ENCODE results near the gene CD274. TPM values are rescaled to one million over a fixed set of nuclear protein-coding genes. Genes with fewer than 3 reads are reported as not detected.

The CD274 gene
- total and polyA plus RNA-seq, 2 of the 8 experiments (the other 6 are each of a cell fraction or from before 2014, with no cell fraction given) = 0.08 to 0.15 TPM

DNA sequence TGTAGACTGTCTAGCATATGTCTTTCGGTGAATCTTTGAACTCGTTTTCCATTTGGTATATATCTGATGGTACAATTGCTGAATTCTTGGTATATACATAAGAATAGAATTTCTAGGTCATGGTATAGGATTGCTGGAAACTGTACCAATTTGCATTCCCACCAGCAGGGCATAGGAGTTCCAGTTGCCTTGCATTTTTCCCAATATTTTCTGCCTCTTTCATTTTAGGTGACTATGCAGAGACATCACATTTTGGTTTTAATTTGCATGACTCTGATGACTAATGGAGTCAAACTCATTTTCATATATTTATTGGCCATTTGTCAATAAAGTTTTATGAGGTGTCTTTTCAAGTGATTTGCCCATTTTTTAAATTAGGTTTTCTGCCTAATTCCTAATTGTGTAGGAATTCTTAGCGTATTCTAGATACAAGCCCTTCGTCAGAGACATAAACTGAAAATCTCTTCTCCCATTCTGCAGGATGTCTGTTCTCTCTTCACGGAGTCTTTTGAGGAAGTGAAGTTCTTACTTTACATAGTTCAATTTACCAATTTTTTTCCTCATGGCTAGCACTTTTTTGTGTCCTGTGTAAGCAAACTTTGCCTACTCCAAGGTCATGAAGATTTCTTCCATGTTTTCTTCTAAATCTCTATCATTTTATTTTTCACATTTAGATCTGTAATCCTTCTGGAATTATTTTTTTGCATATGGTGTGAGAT is 31.1 kb downstream of the CD274 start:
- no peak overlapping the region for H2BK120ac ChIP-seq (replicated peaks; ENCODE audit: low read depth, low read length)
- POLR2A ChIA-PET (ENCODE audit: partially characterized antibody) = no interaction called here
- no peak overlapping the region for H4K8ac ChIP-seq (ENCODE audit: extremely low read depth, insufficient read depth, low read length)
- H3K23me2 ChIP-seq (ENCODE audit: low read depth, low read length) = no peaks in the 10 kb centered on the region; the same call in 1 of the 2 replicates
- peaks cover 7 to 9% of the 10 kb centered on the region in 2 experiments; a peak in 1 of 4 replicates for H3K9me3 ChIP-seq (ENCODE audit: insufficient read depth in 2 of 2, low read depth in 1 of 2, low read length in 1 of 2)
- H3K4me3 ChIP-seq (ENCODE audit: extremely low read depth in 1 of 4, insufficient read depth in 2 of 4, low read depth in 3 of 4, low read length in 4 of 4) = no peak overlapping the region
- no peak overlapping the region for H3K4me2 ChIP-seq (ENCODE audit: insufficient read depth in 1 of 2, low read depth in 2 of 2, low read length in 2 of 2)
- no peak overlapping the region for H3K18ac ChIP-seq (ENCODE audit: extremely low read depth, low read length)
- no peak overlapping the region for H2BK20ac ChIP-seq (ENCODE audit: low read length)
- DNase-seq (ENCODE audit: low read depth in 1 of 2, low spot score in 2 of 2) (no peak), FAIRE-seq (no peak)
- no peak overlapping the region for H4K5ac ChIP-seq (ENCODE audit: insufficient read length, low read depth, low read length)
- no peak overlapping the region for H2AFZ ChIP-seq (ENCODE audit: low read length)
- H3K9ac ChIP-seq (replicated peaks in 1 of 4; ENCODE audit: extremely low read depth in 1 of 4, low read depth in 3 of 4, low read length in 3 of 4) = no peak overlapping the region
- H3K56ac ChIP-seq (replicated peaks; ENCODE audit: insufficient read length, low read depth, low read length) = no peak overlapping the region
- no peak overlapping the region for H3K4ac ChIP-seq (replicated peaks; ENCODE audit: insufficient read length, low read depth, low read length)
- H3K79me1 ChIP-seq (ENCODE audit: low read depth, low read length) = no peaks in the 10 kb centered on the region
- no peak overlapping the region for H2BK12ac ChIP-seq (ENCODE audit: low read depth, low read length)
- H2AK5ac ChIP-seq (ENCODE audit: low read depth, low read length) = no peak overlapping the region
- H3K27me3 ChIP-seq (replicated peaks in 1 of 4; ENCODE audit: control insufficient read depth in 3 of 4, extremely low read depth in 1 of 4, insufficient read depth in 3 of 4, low read length in 3 of 4) = no peaks in the 10 kb centered on the region
- no peaks in the 10 kb centered on the region for H3K4me1 ChIP-seq (replicated peaks in 1 of 4; ENCODE audit: control insufficient read depth in 3 of 4, insufficient read depth in 4 of 4, low read length in 3 of 4)
- H3K14ac ChIP-seq (ENCODE audit: insufficient read length) = no peak overlapping the region
- no peak overlapping the region for H2BK5ac ChIP-seq (ENCODE audit: low read depth, low read length)
- H2BK15ac ChIP-seq (ENCODE audit: low read length) = no peak overlapping the region
- no peaks in the 10 kb centered on the region for H4K20me1 ChIP-seq (replicated peaks in 1 of 2; ENCODE audit: control insufficient read depth in 1 of 2, insufficient read depth in 2 of 2, low read length in 2 of 2)
- H3K36me3 ChIP-seq (ENCODE audit: control insufficient read depth in 2 of 4, insufficient read depth in 4 of 4, low read length in 3 of 4) = no peaks in the 10 kb centered on the region
- H3K23ac ChIP-seq (ENCODE audit: insufficient read length) = no peak overlapping the region
- CTCF ChIA-PET (ENCODE audit: partially characterized antibody) = interaction anchor here (1.2 to 1.5 kb wide), 3 partner anchors 34 to 89 kb away, joined by 3 to 4 read pairs (median 3); no protein-coding TSS in a partner anchor
- no peak overlapping the region for H3K27ac ChIP-seq (ENCODE audit: low read depth, low read length)
- no peaks in the 10 kb centered on the region for H3K79me2 ChIP-seq (ENCODE audit: control insufficient read depth in 1 of 2, insufficient read depth in 2 of 2, low read length in 2 of 2)
- no peak overlapping the region for H4K91ac ChIP-seq (replicated peaks; ENCODE audit: insufficient read length, low read length)
- 94% methylated on average over 5 of the region's 5 CpGs; no CpG with 5 or more reads in 1 of the 2 experiments for WGBS, 2 experiments (ENCODE audit: extremely low coverage in 1 of 2, insufficient coverage in 1 of 2, insufficient read length in 1 of 2, insufficient replicate concordance in 2 of 2, low coverage in 1 of 2, low lambda C conversion rate in 2 of 2, missing lambda C conversion rate in 1 of 2)
- TF ChIP-seq CHD2 (IDR thresholded peaks at IDR 0.05; ENCODE audit: low read length) = no peak
- no peak for TF ChIP-seq CTBP2 (IDR thresholded peaks at IDR 0.05; ENCODE audit: borderline replicate concordance, insufficient read depth, insufficient read length, low read length)
- no peak for TF ChIP-seq CBX8 (IDR thresholded peaks at IDR 0.05; ENCODE audit: borderline replicate concordance, low read depth, low read length)
- TF ChIP-seq, protein P1, sequence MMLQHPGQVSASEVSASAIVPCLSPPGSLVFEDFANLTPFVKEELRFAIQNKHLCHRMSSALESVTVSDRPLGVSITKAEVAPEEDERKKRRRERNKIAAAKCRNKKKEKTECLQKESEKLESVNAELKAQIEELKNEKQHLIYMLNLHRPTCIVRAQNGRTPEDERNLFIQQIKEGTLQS (IDR thresholded peaks at IDR 0.05; ENCODE audit: insufficient read depth, low read depth, low read length) = no peak
- TF ChIP-seq RNF2 (IDR thresholded peaks at IDR 0.05; ENCODE audit: borderline replicate concordance, low read depth, low read length, missing control alignments, poor library complexity, severe bottlenecking) = no peak
- TF ChIP-seq YY1 (IDR thresholded peaks at IDR 0.05; ENCODE audit: low read depth, low read length) = no peak
- TF ChIP-seq MAX (IDR thresholded peaks at IDR 0.05) = no peak
- TF ChIP-seq TEAD4 (IDR thresholded peaks at IDR 0.05; ENCODE audit: low read depth, low read length) = no peak
- TF ChIP-seq KDM5A (IDR thresholded peaks at IDR 0.05; ENCODE audit: low read length) = no peak
- TF ChIP-seq FOSL1 (IDR thresholded peaks at IDR 0.05; ENCODE audit: insufficient read depth, low read depth, low read length) = no peak
- no peak for TF ChIP-seq SIX5 (IDR thresholded peaks at IDR 0.05; ENCODE audit: low read depth, low read length)
- TF ChIP-seq RBBP5 (IDR thresholded peaks at IDR 0.05; ENCODE audit: borderline replicate concordance, low read depth, low read length) = no peak
